Central memory CD4-positive, alpha-beta T cell (primary cell): ENCODE measurements around the gene TMEM171.

Experiments
- DNase-seq: peaks from one replicate; pipeline ENCODE4 v3.0.0; 2022

The TMEM171 gene

GRCh38 chr5:73152411-73153388 is 32.3 kb downstream of the TMEM171 start:
- no peak for DNase-seq

GRCh38 chr5:73153513-73153912 is 33.1 kb downstream of the TMEM171 start:
- no peak for DNase-seq

GRCh38 chr5:73154208-73155006 is 34.0 kb downstream of the TMEM171 start:
- no peak for DNase-seq

GRCh38 chr5:73155271-73156222 is 35.2 kb downstream of the TMEM171 start:
- DNase-seq: no peak

GRCh38 chr5:73157414-73158303 is 37.3 kb downstream of the TMEM171 start:
- no peak for DNase-seq

GRCh38 chr5:73158313-73158712 is 37.9 kb downstream of the TMEM171 start:
- no peak for DNase-seq

- DNase-seq: peak; percentile 65
These were observed 39.9 kb downstream of the TMEM171 start for GRCh38 chr5:73160239-73160671.

- no peak for DNase-seq
These were observed 50.1 kb downstream of the TMEM171 start for GRCh38 chr5:73170522-73170921.

GRCh38 chr5:73171495-73171894 is 51.1 kb downstream of the TMEM171 start:
- DNase-seq: no peak

- DNase-seq: no peak
These were observed 52.6 kb downstream of the TMEM171 start, which contains the start of gene TMEM174 for GRCh38 chr5:73172951-73173350. Gene TMEM174 (plus strand): TSS chr5:73173193. CDS start chr5:73173244, 51 bp downstream.

GRCh38 chr5:73174100-73174815 is 53.9 kb downstream of the TMEM171 start:
- no peak for DNase-seq

- DNase-seq: no peak
These were observed 55.9 kb downstream of the TMEM171 start for GRCh38 chr5:73176250-73176649.

- no peak for DNase-seq
These were observed 57.9 kb downstream of the TMEM171 start for GRCh38 chr5:73178265-73178664.

- no peak for DNase-seq
These were observed 59.4 kb downstream of the TMEM171 start for GRCh38 chr5:73179730-73180129.

- no peak for DNase-seq
These were observed 60.2 kb downstream of the TMEM171 start for GRCh38 chr5:73180566-73180965.
